ENCODE measurements around the gene MAVS. TPM values are rescaled to one million over a fixed set of nuclear protein-coding genes. Genes with fewer than 3 reads are reported as not detected.
"Not testable (repeated sequence)": the region's sequence is repeated elsewhere in the genome, so short reads cannot be mapped to it uniquely, and the experiment has no call there.

Gene MAVS
- total and polyA plus RNA-seq, 8 donors, result 25.4 to 38.7 (median 32.1) TPM

DNA sequence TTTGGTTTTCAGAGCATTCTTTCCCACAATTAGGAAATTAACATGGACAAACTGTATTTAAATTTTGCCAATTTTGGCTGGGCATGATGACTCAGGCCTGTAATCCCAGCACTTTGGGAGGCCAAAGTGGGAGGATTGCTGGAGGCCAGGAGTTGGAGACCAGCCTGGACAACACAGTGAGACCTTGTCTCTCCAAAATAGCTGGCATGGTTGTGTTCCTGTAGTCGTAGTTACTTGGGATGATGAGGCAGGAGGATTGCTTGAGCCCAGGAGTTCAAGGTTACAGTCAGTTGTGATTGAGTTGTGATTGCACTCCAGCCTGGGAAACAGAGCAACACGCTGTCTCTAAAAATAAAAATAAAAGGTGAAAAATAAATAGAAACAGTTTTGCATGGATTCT lies 57.6 kb downstream of the MAVS start:
- ATAC-seq (no peak), DNase-seq (no peak)
- Histone ChIP-seq H3K27ac (peak overlapping the region in 1 of 2 donors; percentile 23), H3K4me3 (no peak overlapping the region), H3K36me3 (peaks cover 0 to 16% of the 10 kb centered on the region in 2 donors), H3K4me1 (peaks cover 28 to 64% of the 10 kb centered on the region in 2 donors), H3K9me3 (no peaks in the 10 kb centered on the region), H3K27me3 (no peaks in the 10 kb centered on the region)
- intact Hi-C loops (cut with DNase I), result no loop called here
- TF ChIP-seq, protein P1, sequence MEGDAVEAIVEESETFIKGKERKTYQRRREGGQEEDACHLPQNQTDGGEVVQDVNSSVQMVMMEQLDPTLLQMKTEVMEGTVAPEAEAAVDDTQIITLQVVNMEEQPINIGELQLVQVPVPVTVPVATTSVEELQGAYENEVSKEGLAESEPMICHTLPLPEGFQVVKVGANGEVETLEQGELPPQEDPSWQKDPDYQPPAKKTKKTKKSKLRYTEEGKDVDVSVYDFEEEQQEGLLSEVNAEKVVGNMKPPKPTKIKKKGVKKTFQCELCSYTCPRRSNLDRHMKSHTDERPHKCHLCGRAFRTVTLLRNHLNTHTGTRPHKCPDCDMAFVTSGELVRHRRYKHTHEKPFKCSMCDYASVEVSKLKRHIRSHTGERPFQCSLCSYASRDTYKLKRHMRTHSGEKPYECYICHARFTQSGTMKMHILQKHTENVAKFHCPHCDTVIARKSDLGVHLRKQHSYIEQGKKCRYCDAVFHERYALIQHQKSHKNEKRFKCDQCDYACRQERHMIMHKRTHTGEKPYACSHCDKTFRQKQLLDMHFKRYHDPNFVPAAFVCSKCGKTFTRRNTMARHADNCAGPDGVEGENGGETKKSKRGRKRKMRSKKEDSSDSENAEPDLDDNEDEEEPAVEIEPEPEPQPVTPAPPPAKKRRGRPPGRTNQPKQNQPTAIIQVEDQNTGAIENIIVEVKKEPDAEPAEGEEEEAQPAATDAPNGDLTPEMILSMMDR (IDR thresholded peaks at IDR 0.05), result no peak

DNA sequence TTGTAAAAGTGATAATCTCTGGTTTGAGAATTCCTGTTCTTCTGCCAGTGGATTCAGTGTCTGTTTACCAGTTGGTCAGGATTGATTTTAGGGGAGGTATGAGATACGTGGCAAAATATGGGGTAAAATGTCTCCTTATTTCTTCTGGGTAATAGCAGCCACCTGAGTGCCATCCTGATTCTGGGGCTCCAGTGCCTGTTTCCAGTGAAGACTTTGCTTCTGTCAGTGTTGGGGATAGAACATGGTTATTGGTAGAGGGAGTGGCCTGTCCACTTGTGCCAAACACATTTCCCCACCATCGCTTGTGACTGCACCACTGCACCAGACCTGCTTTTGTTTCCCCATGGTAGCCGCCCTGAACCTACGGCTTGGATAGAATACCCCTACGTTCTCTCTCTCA lies 58.2 kb downstream of the MAVS start:
- H3K27ac ChIP-seq, result no peak overlapping the region
- H3K9me3 ChIP-seq, result no peaks in the 10 kb centered on the region
- TF ChIP-seq, protein P1 (IDR thresholded peaks at IDR 0.05), result no peak
- H3K27me3 ChIP-seq, result no peaks in the 10 kb centered on the region
- intact Hi-C loops (cut with DNase I), result no loop called here
- H3K4me1 ChIP-seq, result peaks cover 24 to 58% of the 10 kb centered on the region in 2 donors
- ATAC-seq (no peak), DNase-seq (no peak)
- H3K4me3 ChIP-seq, result no peak overlapping the region
- peaks cover 0 to 22% of the 10 kb centered on the region in 2 donors for H3K36me3 ChIP-seq

DNA sequence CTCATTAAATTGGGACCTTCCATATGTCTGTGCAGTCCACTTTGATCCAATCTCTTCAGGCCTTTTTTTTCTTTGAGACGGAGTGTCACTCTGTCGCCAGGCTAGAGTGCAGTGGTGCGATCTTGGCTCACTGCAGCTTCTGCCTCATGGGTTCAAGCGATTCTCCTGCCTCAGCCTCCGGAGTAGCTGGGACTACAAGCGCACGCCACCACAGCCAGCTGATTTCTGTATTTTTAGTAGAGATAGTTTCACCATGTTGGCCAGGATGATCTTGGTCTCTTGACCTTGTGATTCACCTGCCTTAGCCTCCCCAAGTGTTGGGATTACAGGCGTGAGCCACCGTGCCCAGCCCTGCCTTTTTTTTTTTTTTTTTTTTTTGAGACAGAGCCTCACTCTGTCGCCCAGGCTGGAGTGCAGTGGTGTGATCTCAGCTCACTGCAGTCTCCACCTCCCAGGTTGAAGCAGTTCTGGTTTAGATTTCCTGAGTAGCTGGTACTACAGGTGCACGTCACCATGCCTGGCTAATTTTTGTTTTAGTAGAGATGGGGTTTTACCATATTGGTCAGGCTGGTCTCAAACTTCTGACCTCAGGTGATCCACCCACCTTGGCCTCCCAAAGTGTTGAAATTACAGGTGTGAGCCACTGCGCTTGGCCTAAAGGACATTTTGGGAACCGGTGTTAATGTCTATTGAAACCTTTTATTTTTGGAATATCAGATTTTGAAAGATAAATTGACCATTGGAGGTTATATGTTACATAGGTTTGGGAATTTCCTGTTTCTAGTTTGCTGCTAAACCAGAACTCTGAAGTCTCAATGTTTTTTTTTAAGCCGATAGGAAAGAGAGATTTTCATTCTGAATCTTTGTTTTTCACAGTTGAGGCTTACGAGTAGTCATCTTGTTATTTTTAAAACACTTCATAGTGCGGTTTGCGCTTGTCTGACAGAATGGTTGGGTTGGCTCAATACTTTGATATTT lies 60.4 kb downstream of the MAVS start:
- H3K27ac ChIP-seq; DNase-seq; H3K9me3 ChIP-seq; intact Hi-C loops (cut with DNase I); H3K27me3 ChIP-seq; ATAC-seq; H3K4me3 ChIP-seq: not testable (repeated sequence)
- peaks cover 11 to 36% of the 10 kb centered on the region in 2 donors for H3K4me1 ChIP-seq
- peaks cover 0 to 44% of the 10 kb centered on the region in 2 donors for H3K36me3 ChIP-seq

DNA sequence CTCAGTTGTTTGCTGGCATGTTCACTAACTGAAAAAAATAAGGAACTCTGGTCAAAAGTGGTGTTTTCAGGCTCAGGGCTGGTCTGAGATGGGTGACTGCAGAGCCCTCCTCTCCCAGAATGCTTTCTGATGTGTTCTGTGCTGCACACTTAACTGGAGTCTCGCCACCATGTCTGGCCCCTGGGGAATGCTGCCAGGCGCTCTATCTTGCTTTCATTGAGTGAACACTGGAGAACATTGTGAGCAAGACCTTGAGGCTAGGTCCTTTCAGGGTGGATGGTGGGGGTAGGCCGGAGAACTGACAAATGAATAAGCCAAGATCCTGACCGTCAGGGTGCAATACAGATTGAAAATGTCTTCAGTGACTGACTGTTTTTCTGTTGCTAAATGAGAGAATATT lies 62.0 kb downstream of the MAVS start:
- intact Hi-C loops (cut with DNase I), result no loop called here

DNA sequence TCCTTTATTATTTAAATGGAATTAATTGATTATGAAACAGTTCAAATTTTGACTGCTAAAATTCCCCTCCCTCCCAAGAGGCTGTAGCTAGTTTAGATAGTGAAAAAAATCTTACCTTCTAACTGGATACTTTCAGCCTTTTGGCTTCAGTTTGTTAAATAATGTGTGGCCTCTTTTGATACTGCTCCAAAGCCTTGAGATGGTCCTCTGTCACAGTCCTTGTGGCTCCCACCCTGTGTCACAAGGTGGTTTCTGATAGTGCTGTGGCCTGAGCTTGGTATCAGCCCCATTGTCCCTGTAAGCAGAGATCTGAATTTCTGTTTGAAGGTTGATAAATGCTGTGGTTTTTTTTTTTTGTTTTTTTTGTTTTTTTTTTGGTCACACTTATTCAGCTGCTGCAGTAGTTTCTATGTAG lies 63.3 kb downstream of the MAVS start:
- intact Hi-C loops (cut with DNase I), result no loop called here

More for the DNA sequence above, 62.0 kb downstream of the MAVS start:
- Histone ChIP-seq H3K27ac (no peak overlapping the region), H3K27me3 (no peaks in the 10 kb centered on the region), H3K36me3 (peaks cover 3 to 61% of the 10 kb centered on the region in 2 donors), H3K4me3 (no peak overlapping the region), H3K9me3 (no peaks in the 10 kb centered on the region), H3K4me1 (peaks cover 11 to 22% of the 10 kb centered on the region in 2 donors)
- ATAC-seq, result no peak
- TF ChIP-seq, protein P1 (IDR thresholded peaks at IDR 0.05), result no peak
- no peak for DNase-seq

More for the DNA sequence above, 63.3 kb downstream of the MAVS start:
- DNase-seq (no peak), ATAC-seq (no peak)
- Histone ChIP-seq H3K27ac (no peak overlapping the region), H3K4me3 (no peak overlapping the region), H3K36me3 (peaks cover 6 to 73% of the 10 kb centered on the region in 2 donors), H3K9me3 (no peaks in the 10 kb centered on the region), H3K27me3 (no peaks in the 10 kb centered on the region), H3K4me1 (peaks cover 0 to 9% of the 10 kb centered on the region in 2 donors)
- TF ChIP-seq, protein P1 (IDR thresholded peaks at IDR 0.05), result no peak

All from left lung (tissue), 10 donors.